Fibroblast of villous mesenchyme (primary cell): ENCODE results near the gene GBF1. TPM values are rescaled to one million over a fixed set of nuclear protein-coding genes. Genes with fewer than 3 reads are reported as not detected.
A peak's percentile ranks its signal among the peaks of the same experiment; 100 is the strongest.
"Not testable (repeated sequence)": the region's sequence is repeated elsewhere in the genome, so short reads cannot be mapped to it uniquely, and the experiment has no call there.

Source experiments
- DNase-seq: peaks from one replicate; pipeline ENCODE4 v3.0.0-alpha.2; 2010; ENCODE audit warnings: low read depth
- H3K4me3 ChIP-seq: 2 replicates; pipeline ENCODE4 v1.5.1; 2011; ENCODE audit warnings: low read depth, mild to moderate bottlenecking, low read length
- CTCF ChIP-seq: IDR thresholded peaks from 2 replicates; pipeline ENCODE4 v1.5.1; 2012; ENCODE audit warnings: low read depth, mild to moderate bottlenecking, low read length; ENCODE audit not compliant: insufficient read depth
- total RNA-seq: library from RNA; depleted of rRNA; stranded (reverse); fragments of >200 nt; gene quantifications from 2 replicates; pipeline ENCODE4 v1.2.3, GENCODE V29; 2012

GBF1 gene
- total RNA-seq, 1 donor, result 58.3 TPM

- peak; percentile 73 for DNase-seq
- no peak for TF ChIP-seq CTCF
- H3K4me3 ChIP-seq, result no peak overlapping the region
Observed at GRCh38 chr10:102299873-102300272, 54.5 kb downstream of the GBF1 start.

- TF ChIP-seq CTCF, result no peak
- no peak overlapping the region for H3K4me3 ChIP-seq
- DNase-seq, result peak; percentile 66
Observed at GRCh38 chr10:102300278-102300843, 55.0 kb downstream of the GBF1 start.

GRCh38 chr10:102300912-102301311 lies 55.6 kb downstream of the GBF1 start:
- not testable (repeated sequence) for H3K4me3 ChIP-seq, DNase-seq

- H3K4me3 ChIP-seq, DNase-seq: not testable (repeated sequence)
Observed at GRCh38 chr10:102301332-102301731, 56.0 kb downstream of the GBF1 start.

- DNase-seq, result no peak
- no peak for TF ChIP-seq CTCF
- no peak overlapping the region for H3K4me3 ChIP-seq
Observed at GRCh38 chr10:102302611-102303010, 57.3 kb downstream of the GBF1 start.

- TF ChIP-seq CTCF, result no peak
- H3K4me3 ChIP-seq, result no peak overlapping the region
- DNase-seq, result no peak
Observed at GRCh38 chr10:102306006-102306405, 60.7 kb downstream of the GBF1 start.

- no peak overlapping the region for H3K4me3 ChIP-seq
- TF ChIP-seq CTCF, result no peak
- no peak for DNase-seq
Observed at GRCh38 chr10:102306710-102307109, 61.4 kb downstream of the GBF1 start.

GRCh38 chr10:102308318-102308717 lies 63.0 kb downstream of the GBF1 start:
- H3K4me3 ChIP-seq, DNase-seq: not testable (repeated sequence)
